ENCODE measurements around the gene ZBTB32. TPM values are rescaled to one million over a fixed set of nuclear protein-coding genes. Genes with fewer than 3 reads are reported as not detected.
A peak's percentile ranks its signal among the peaks of the same experiment; 100 is the strongest.

The ZBTB32 gene
- polyA plus RNA-seq, 2 of the 4 experiments (the other 2 are of a cell fraction) = not detected

GRCh38 chr19:35719402-35720162 is 15.2 kb downstream of the ZBTB32 start:
- TF ChIP-seq FOXS1 (CRISPR knock-in tag; IDR thresholded peaks at IDR 0.05) = no peak
- CTCF ChIA-PET = interaction anchor here (0.8 to 5.0 kb wide), 10 partner anchors 13 to 213 kb away, joined by 3 to 29 read pairs (median 6); partner anchors contain the start of genes PSENEN and U2AF1L4

GRCh38 chr19:35720163-35720524 is 15.8 kb downstream of the ZBTB32 start:
- Histone ChIP-seq H3K9me3 (no peaks in the 10 kb centered on the region), H3K4me2 (no peak overlapping the region), H3K4me1 (peaks cover 20% of the 10 kb centered on the region), H3K4me3 (no peak overlapping the region), H3K27ac (no peak overlapping the region)
- FAIRE-seq (no peak), ATAC-seq (no peak), DNase-seq (ENCODE audit: low read depth in 1 of 2, low spot score in 1 of 2) (no peak)
- WGBS (ENCODE audit: missing lambda C conversion rate) = 97% methylated on average over 9 of the region's 9 CpGs
- no peak for TF ChIP-seq HES2 (IDR thresholded peaks at IDR 0.05)
- TF ChIP-seq NFE2L2 (conservative IDR thresholded peaks at IDR 0.05; ENCODE audit: low read length) = no peak
- TF ChIP-seq CTCF (IDR thresholded peaks at IDR 0.05) = no peak
- no peak for TF ChIP-seq HMGXB4 (CRISPR knock-in tag; IDR thresholded peaks at IDR 0.05; ENCODE audit: borderline replicate concordance)
- TF ChIP-seq CEBPB (IDR thresholded peaks at IDR 0.05) = no peak
- TF ChIP-seq ESRRA (IDR thresholded peaks at IDR 0.05; ENCODE audit: borderline replicate concordance, low read length) = peak; percentile 84; the same call in 1 of the 2 replicates
- no peak for TF ChIP-seq ZNF302 (CRISPR knock-in tag; IDR thresholded peaks at IDR 0.05)
- ChIA-PET CTCF (interaction anchor here (1.1 to 5.0 kb wide), 7 partner anchors 17 to 368 kb away, joined by 3 to 29 read pairs (median 4); partner anchors contain the start of genes PSENEN and U2AF1L4), POLR2A (no interaction called here)

More at GRCh38 chr19:35719402-35720162, 15.2 kb downstream of the ZBTB32 start:
- no peak for ATAC-seq
- POLR2A ChIA-PET = interaction anchor here (1.3 to 1.5 kb wide), 3 partner anchors 13 to 29 kb away, joined by 3 to 6 read pairs (median 3); partner anchors contain the start of gene LIN37
- 92% methylated on average over 32 of the region's 32 CpGs for WGBS (ENCODE audit: missing lambda C conversion rate)
- peak overlapping the region; percentile 98 for H3K4me2 ChIP-seq
- no peaks in the 10 kb centered on the region for H3K9me3 ChIP-seq
- DNase-seq (ENCODE audit: low read depth in 1 of 2, low spot score in 1 of 2) = no peak
- H3K4me3 ChIP-seq = peak overlapping the region; percentile 87
- H3K27ac ChIP-seq = peak overlapping the region in 1 of 2 experiments; percentile 91; a peak in 3 of 6 replicates
- peaks cover 20% of the 10 kb centered on the region for H3K4me1 ChIP-seq
- FAIRE-seq = peak; percentile 39

- POLR2A ChIA-PET = no interaction called here
- H3K27ac ChIP-seq = no peak overlapping the region
- no peak for FAIRE-seq
- CTCF ChIA-PET = interaction anchor here (1.2 to 5.0 kb wide), 7 partner anchors 12 to 368 kb away, joined by 3 to 29 read pairs (median 6); partner anchors contain the start of genes PSENEN and U2AF1L4
- H3K4me3 ChIP-seq = no peak overlapping the region
- ATAC-seq = no peak
- no peak for TF ChIP-seq NPAS2 (CRISPR knock-in tag; IDR thresholded peaks at IDR 0.05; ENCODE audit: borderline replicate concordance)
- TF ChIP-seq ZC3H11A (IDR thresholded peaks at IDR 0.05) = no peak
- TF ChIP-seq FOXS1 (CRISPR knock-in tag; IDR thresholded peaks at IDR 0.05) = no peak
- no peak for TF ChIP-seq PBX3 (IDR thresholded peaks at IDR 0.05)
- no peak for TF ChIP-seq EHMT2 (IDR thresholded peaks at IDR 0.05; ENCODE audit: low read depth)
- no peak for TF ChIP-seq HOXA7 (CRISPR knock-in tag; IDR thresholded peaks at IDR 0.05)
- TF ChIP-seq CHD2 (IDR thresholded peaks at IDR 0.05; ENCODE audit: low read length, partially characterized antibody) = no peak
- TF ChIP-seq HDAC2 (IDR thresholded peaks at IDR 0.05) = no peak
- TF ChIP-seq JUN (IDR thresholded peaks at IDR 0.05) = no peak
- TF ChIP-seq PHF8 (IDR thresholded peaks at IDR 0.05; ENCODE audit: borderline replicate concordance, low read depth) = no peak
- no peak for TF ChIP-seq KDM1A (IDR thresholded peaks at IDR 0.05; ENCODE audit: low read depth)
- TF ChIP-seq JUNB (IDR thresholded peaks at IDR 0.05) = no peak
- no peak for TF ChIP-seq CBX8 (IDR thresholded peaks at IDR 0.05)
- TF ChIP-seq MAX (IDR thresholded peaks at IDR 0.05) = no peak
- TF ChIP-seq ATOH8 (CRISPR knock-in tag; IDR thresholded peaks at IDR 0.05; ENCODE audit: low read depth) = no peak
- TF ChIP-seq HOXB13 (CRISPR knock-in tag; IDR thresholded peaks at IDR 0.05; ENCODE audit: low read depth) = no peak
- no peaks in the 10 kb centered on the region for H3K9me3 ChIP-seq
- H3K4me1 ChIP-seq = peaks cover 15% of the 10 kb centered on the region
- no peak for DNase-seq (ENCODE audit: low read depth in 1 of 2, low spot score in 1 of 2)
- WGBS (ENCODE audit: missing lambda C conversion rate) = 95% methylated on average over 17 of the region's 17 CpGs
- no peak overlapping the region for H3K4me2 ChIP-seq
Measured at GRCh38 chr19:35720648-35721047, 16.3 kb downstream of the ZBTB32 start.
